Left ventricle myocardium inferior (tissue), 1 donor: ENCODE measurements around the gene INPP5B. TPM values are rescaled to one million over a fixed set of nuclear protein-coding genes. Genes with fewer than 3 reads are reported as not detected.

Experiments
- DNase-seq: peaks from one replicate; pipeline ENCODE4 v3.0.0-alpha.2; 2020
- H3K27ac ChIP-seq: fragments of 200-600 bp; replicated peaks from 2 replicates; pipeline ENCODE4 v1.8.0; 2021
- H3K27me3 ChIP-seq: fragments of 200-600 bp; 2 replicates; pipeline ENCODE4 v1.8.0; 2021; ENCODE audit warnings: low read depth
- H3K36me3 ChIP-seq: fragments of 200-600 bp; 2 replicates; pipeline ENCODE4 v1.8.0; 2021
- H3K4me1 ChIP-seq: fragments of 200-600 bp; 2 replicates; pipeline ENCODE4 v1.8.0; 2021
- H3K4me3 ChIP-seq: fragments of 200-600 bp; 2 replicates; pipeline ENCODE4 v1.8.0; 2021; ENCODE audit warnings: mild to moderate bottlenecking, moderate library complexity
- H3K9me3 ChIP-seq: fragments of 200-600 bp; replicated peaks from 2 replicates; pipeline ENCODE4 v1.8.0; 2021
- intact Hi-C: fragments of 100-400 bp; cut with micrococcal nuclease; formaldehyde crosslinking; loops from one replicate; pipeline ENCODE4 v1.11.0; 2022
- long read RNA-seq: library from polyadenylated mRNA; unstranded; transcript quantifications from one replicate; pipeline ENCODE4 v2.0.0, GENCODE V29; 2021
- total RNA-seq: library from RNA; stranded (reverse); fragmentation: NEBNext Ultra II Directional; extraction: Animal tissue kit (Norgen Biotek cat#: 25700); gene quantifications from one replicate; pipeline ENCODE4 v1.2.1, GENCODE V29; 2021
- TF ChIP-seq, protein P1 (sequence below): fragments of 200-600 bp; IDR thresholded peaks from 2 replicates; pipeline ENCODE4 v1.8.0; 2021; ENCODE audit warnings: antibody characterized with exemption, mild to moderate bottlenecking, borderline replicate concordance
- donor health status: DM: no; HTN: yes; CAD: no; lungs with severe emphysema.

The INPP5B gene
- total RNA-seq: 10.9 TPM
- long read RNA-seq, partial matches to known transcripts: 0 of 4 reads
- long read RNA-seq, other reads (novel, unspliced or antisense): 1 of 4 reads

DNA sequence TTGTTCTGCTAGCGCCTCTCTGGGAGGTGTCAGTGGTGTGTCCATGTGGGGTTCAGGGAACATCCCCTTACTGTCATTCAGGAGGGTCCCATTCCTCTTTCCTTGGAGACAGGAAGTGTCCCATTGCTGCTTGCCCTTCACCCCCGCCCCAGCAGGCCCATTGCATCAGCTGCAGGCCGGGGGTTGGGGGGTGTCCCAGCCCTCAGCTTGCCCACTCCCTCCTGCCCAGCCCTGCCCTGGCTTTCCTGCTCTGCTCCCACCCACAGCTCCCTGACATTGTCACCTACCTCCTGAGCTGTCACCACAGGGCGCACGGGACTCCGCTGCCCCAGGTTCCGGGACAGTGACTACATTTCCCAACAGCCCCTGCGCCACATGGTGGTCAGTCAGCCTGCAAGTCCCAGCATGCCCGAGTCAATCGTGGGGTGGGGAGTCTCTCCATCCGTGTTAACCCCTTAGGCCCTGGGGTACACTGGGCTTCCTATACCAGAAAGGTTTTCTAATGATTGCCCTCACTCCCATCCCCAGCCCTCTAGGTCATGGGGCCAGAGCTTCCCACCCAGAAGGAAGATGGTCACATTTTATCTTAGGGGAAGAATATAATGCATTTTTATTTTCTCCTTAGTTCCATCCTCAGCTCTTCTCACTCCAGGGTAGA lies at the start of gene INPP5B:
Gene INPP5B (minus strand): TSS at position 351 of the 658 bp plus-strand sequence. CDS start 745 bp downstream, outside the sequence.
- peak; percentile 91 for DNase-seq
- H3K27me3 ChIP-seq: no peaks in the 10 kb centered on the region
- peak within 1 kb of the TSS; percentile 94 for H3K4me3 ChIP-seq
- TF ChIP-seq, protein P1, sequence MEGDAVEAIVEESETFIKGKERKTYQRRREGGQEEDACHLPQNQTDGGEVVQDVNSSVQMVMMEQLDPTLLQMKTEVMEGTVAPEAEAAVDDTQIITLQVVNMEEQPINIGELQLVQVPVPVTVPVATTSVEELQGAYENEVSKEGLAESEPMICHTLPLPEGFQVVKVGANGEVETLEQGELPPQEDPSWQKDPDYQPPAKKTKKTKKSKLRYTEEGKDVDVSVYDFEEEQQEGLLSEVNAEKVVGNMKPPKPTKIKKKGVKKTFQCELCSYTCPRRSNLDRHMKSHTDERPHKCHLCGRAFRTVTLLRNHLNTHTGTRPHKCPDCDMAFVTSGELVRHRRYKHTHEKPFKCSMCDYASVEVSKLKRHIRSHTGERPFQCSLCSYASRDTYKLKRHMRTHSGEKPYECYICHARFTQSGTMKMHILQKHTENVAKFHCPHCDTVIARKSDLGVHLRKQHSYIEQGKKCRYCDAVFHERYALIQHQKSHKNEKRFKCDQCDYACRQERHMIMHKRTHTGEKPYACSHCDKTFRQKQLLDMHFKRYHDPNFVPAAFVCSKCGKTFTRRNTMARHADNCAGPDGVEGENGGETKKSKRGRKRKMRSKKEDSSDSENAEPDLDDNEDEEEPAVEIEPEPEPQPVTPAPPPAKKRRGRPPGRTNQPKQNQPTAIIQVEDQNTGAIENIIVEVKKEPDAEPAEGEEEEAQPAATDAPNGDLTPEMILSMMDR: peak; percentile 15
- H3K9me3 ChIP-seq: no peaks in the 10 kb centered on the region
- H3K27ac ChIP-seq: peak within 1 kb of the TSS; percentile 93
- peaks cover 29% of the 10 kb centered on the region for H3K4me1 ChIP-seq
- intact Hi-C loops: no loop called here
- peaks cover 33% of the 10 kb centered on the region for H3K36me3 ChIP-seq

DNA sequence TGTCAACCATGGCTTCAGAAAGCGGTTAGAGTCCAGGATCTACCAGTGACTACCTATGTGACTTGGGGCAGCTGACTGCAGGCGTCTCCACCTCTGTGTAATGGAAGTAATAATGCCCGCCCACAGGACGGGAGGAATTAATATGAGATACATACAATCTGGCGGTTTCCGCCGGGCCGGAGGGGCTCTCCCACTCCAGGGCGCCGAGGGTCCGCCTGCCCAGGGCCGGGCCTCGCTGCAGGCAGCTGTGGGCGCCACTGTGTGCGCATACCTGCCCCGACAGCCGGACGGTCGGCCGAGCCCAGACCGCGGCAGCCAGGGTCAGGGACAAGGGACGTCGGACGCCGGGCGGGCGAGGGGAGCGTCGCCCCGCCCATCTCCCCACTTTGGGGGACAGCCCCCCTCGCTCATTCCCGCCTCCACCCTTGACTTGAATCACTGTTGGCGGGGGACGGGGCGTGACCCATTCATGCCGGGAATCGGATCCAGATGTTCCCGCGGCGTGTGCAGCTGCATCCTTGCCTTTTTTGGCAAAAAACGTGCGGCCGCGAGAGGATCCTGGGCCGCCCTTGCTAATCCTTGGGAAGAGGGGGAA lies 49.0 kb upstream of the INPP5B start:
- H3K4me1 ChIP-seq: peaks cover 59% of the 10 kb centered on the region
- H3K27ac ChIP-seq: peak overlapping the region; percentile 95
- H3K36me3 ChIP-seq: peaks cover 13% of the 10 kb centered on the region
- DNase-seq: peak; percentile 86
- H3K4me3 ChIP-seq: peak overlapping the region; percentile 72
- intact Hi-C loops: no loop called here
- H3K9me3 ChIP-seq: no peaks in the 10 kb centered on the region
- TF ChIP-seq, protein P1: no peak
- no peaks in the 10 kb centered on the region for H3K27me3 ChIP-seq

- Histone ChIP-seq H3K4me1 (peaks cover 56% of the 10 kb centered on the region), H3K36me3 (peaks cover 13% of the 10 kb centered on the region), H3K9me3 (no peaks in the 10 kb centered on the region), H3K27me3 (no peaks in the 10 kb centered on the region), H3K4me3 (peak overlapping the region; percentile 72), H3K27ac (peak overlapping the region; percentile 95)
- TF ChIP-seq, protein P1: no peak
- no peak for DNase-seq
- intact Hi-C loops: no loop called here
These were observed 48.2 kb upstream of the INPP5B start for GRCh38 chr1:37994886-37995566.

DNA sequence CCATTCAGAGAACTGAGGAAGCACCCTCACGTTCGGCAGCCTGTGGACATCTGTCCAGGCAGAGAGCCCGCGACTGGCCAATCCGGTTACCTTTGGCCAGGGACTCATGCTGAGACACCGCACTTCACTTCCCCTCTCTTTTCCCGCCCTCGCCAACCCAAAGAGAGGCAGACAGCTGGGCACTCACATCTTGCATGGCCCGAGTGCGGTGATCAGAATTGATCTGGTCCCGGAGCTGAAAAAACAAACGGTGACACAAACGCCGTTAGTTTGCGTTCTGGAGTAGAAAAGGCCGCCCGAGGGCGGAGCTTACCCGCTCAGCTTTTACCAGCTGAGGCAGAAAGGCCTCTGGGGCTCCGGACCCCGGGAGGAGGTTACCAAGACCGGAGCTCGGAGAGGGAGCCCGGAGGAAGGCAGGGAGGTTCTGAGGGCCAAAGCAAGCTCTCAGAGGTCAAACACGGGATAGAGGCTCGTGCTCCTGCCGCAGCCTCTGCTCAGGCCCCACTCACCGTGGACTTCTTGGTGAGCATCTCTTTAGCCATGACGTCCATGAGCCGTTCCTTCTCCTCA lies 42.6 kb upstream of the INPP5B start:
- intact Hi-C loops: no loop called here
- Histone ChIP-seq H3K27me3 (no peaks in the 10 kb centered on the region), H3K36me3 (peaks cover 33% of the 10 kb centered on the region), H3K4me3 (peak overlapping the region; percentile 80), H3K27ac (peak overlapping the region; percentile 78), H3K4me1 (peaks cover 27% of the 10 kb centered on the region), H3K9me3 (no peaks in the 10 kb centered on the region)
- no peak for DNase-seq
- TF ChIP-seq, protein P1: no peak

DNA sequence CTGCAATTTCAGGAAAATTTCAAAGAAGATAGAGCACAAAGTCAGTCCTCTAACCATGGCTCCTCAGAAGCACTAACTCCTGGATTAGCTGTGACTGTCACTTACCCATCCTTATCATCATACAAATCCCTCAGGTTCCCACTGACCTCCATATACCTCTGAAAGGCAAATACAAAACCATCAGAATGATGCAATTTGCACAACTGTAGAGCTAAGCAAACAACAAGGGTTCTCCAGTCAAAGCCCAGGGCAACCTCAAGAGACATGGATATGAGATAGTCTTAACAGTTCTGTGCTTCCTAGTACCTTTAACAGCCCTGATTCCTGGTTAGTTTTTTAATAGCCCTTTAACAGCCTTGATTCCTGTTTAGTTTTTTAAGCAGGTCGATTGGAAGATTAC lies 40.8 kb upstream of the INPP5B start:
- Histone ChIP-seq H3K36me3 (peaks cover 51% of the 10 kb centered on the region), H3K4me3 (no peak overlapping the region), H3K9me3 (no peaks in the 10 kb centered on the region), H3K27me3 (no peaks in the 10 kb centered on the region), H3K4me1 (peaks cover 27% of the 10 kb centered on the region), H3K27ac (no peak overlapping the region)
- TF ChIP-seq, protein P1: no peak
- intact Hi-C loops: no loop called here
- no peak for DNase-seq
